Measurements from ENCODE around the gene FHIP1A. TPM values are rescaled to one million over a fixed set of nuclear protein-coding genes. Genes with fewer than 3 reads are reported as not detected.

FHIP1A gene
- total RNA-seq, 1 experiment from 2014 or later: 14.8 TPM

DNA sequence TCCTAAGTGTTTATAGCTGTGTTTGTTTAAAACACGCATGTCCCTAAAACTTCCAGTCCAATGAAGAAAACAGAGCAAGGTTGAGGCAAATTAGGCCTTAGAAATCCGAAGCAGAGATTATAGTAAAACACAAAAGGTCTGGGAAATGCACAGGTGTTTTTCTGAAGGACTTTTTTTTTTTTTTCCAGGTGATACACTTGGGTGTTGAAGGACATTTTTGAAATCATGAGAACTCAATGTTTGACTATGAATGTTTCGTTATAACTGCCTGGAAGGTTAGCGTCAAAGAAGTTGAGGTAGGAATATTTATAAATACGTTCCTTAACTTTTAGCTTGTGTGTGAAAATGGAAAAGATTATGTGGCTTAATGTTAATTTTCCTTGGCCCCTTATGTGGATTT, 45.5 kb downstream of the FHIP1A start:
- no peak for ATAC-seq
- Histone ChIP-seq H4K20me1 (ENCODE audit: insufficient read depth) (no peaks in the 10 kb centered on the region), H3K4me2 (ENCODE audit: low read length) (no peak overlapping the region), H3K27ac (ENCODE audit: low read depth, low read length) (no peak overlapping the region), H3K4me3 (replicated peaks in 1 of 2; ENCODE audit: low read depth in 1 of 2, low read length in 2 of 2) (no peak overlapping the region), H3K79me2 (ENCODE audit: insufficient read depth, low read length) (no peaks in the 10 kb centered on the region), H2AFZ (ENCODE audit: low read depth, low read length, poor library complexity, severe bottlenecking) (no peak overlapping the region), H3K4me1 (ENCODE audit: control insufficient read depth in 1 of 2, insufficient read depth in 2 of 2, low read length in 2 of 2) (no peaks in the 10 kb centered on the region), H3K9ac (ENCODE audit: low read length) (no peak overlapping the region), H3K9me2 (ENCODE audit: insufficient read depth) (no peaks in the 10 kb centered on the region), H3K9me3 (ENCODE audit: control insufficient read depth in 1 of 2, insufficient read depth in 1 of 2, low read depth in 1 of 2, low read length in 2 of 2) (no peaks in the 10 kb centered on the region), H3K27me3 (ENCODE audit: insufficient read depth, low read length) (no peaks in the 10 kb centered on the region), H3K36me3 (ENCODE audit: control insufficient read depth in 1 of 2, insufficient read depth in 2 of 2, low read length in 2 of 2) (no peaks in the 10 kb centered on the region)
- TF ChIP-seq, protein P1, sequence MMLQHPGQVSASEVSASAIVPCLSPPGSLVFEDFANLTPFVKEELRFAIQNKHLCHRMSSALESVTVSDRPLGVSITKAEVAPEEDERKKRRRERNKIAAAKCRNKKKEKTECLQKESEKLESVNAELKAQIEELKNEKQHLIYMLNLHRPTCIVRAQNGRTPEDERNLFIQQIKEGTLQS (IDR thresholded peaks at IDR 0.05): no peak
- TF ChIP-seq, protein P2, sequence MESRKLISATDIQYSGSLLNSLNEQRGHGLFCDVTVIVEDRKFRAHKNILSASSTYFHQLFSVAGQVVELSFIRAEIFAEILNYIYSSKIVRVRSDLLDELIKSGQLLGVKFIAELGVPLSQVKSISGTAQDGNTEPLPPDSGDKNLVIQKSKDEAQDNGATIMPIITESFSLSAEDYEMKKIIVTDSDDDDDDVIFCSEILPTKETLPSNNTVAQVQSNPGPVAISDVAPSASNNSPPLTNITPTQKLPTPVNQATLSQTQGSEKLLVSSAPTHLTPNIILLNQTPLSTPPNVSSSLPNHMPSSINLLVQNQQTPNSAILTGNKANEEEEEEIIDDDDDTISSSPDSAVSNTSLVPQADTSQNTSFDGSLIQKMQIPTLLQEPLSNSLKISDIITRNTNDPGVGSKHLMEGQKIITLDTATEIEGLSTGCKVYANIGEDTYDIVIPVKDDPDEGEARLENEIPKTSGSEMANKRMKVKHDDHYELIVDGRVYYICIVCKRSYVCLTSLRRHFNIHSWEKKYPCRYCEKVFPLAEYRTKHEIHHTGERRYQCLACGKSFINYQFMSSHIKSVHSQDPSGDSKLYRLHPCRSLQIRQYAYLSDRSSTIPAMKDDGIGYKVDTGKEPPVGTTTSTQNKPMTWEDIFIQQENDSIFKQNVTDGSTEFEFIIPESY (IDR thresholded peaks at IDR 0.05; ENCODE audit: extremely low read depth, insufficient replicate concordance, low read length): no peak
- TF ChIP-seq CBX3 (IDR thresholded peaks at IDR 0.05; ENCODE audit: low read depth): no peak
- TF ChIP-seq JUND (IDR thresholded peaks at IDR 0.05): no peak
- TF ChIP-seq CTCF (IDR thresholded peaks at IDR 0.05 in 2 of 3, conservative IDR thresholded peaks at IDR 0.05 in 1 of 3; ENCODE audit: borderline replicate concordance in 1 of 3, insufficient read depth in 1 of 3, low read depth in 2 of 3, low read length in 2 of 3): no peak
- no peak for TF ChIP-seq ZNF274 (IDR thresholded peaks at IDR 0.05; ENCODE audit: low read depth, low read length)
- ChIA-PET CTCF (no interaction called here), RAD21 (ENCODE audit: low non-redundant PET in 1 of 2, low total read pairs in 2 of 2, uncharacterized antibody in 2 of 2, unreplicated experiment in 2 of 2) (no interaction called here), POLR2A (interaction anchor here (0.6 kb wide), 1 partner anchor 13 kb away, joined by 10 read pairs; no protein-coding TSS in a partner anchor)
- no TSS peak for BruUV-seq (replicated peaks)
- intact Hi-C loops (cut with micrococcal nuclease): no loop called here
- DNase-seq (ENCODE audit: low read depth, low spot score): no peak
